Common myeloid progenitor, CD34-positive (primary cell): Measurements from ENCODE around the gene SNORC.

Source experiments
- CTCF ChIA-PET: fragments of 350-600 bp; sonication (Branson Sonifier 250); formaldehyde crosslinking; loops from one replicate; lab custom pipeline; 2021; ENCODE audit warnings: antibody characterized with exemption; lab: Charles Lee
- POLR2A ChIA-PET: fragments of 350-600 bp; sonication (Branson Sonifier 250); formaldehyde crosslinking; loops from one replicate; lab custom pipeline; 2021; ENCODE audit warnings: antibody characterized with exemption; lab: Charles Lee
- DNase-seq, 3 donors: peaks; one replicate each; pipeline versions ENCODE4 v3.0.0 to v3.0.0-alpha.2; 2013
- H3K27ac ChIP-seq, 2 experiments: 1 replicate in 1 of 2; 2 replicates in 1 of 2; pipeline ENCODE4 v1.7.0; 2013; ENCODE audit warnings: inconsistent platforms in 2 of 2, low read length in 2 of 2, mild to moderate bottlenecking in 2 of 2, low read depth in 1 of 2, moderate library complexity in 1 of 2; ENCODE audit not compliant: severe bottlenecking in 2 of 2, insufficient read depth in 1 of 2, poor library complexity in 1 of 2
- H3K27me3 ChIP-seq, 5 experiments: replicated peaks in 2 of 5; 1 replicate in 3 of 5; 2 replicates in 2 of 5; pipeline versions ENCODE4 v1.6.1 to v1.7.0; 2013; ENCODE audit warnings: low read length in 4 of 5, mild to moderate bottlenecking in 2 of 5, moderate library complexity in 2 of 5, inconsistent platforms in 1 of 5; ENCODE audit not compliant: insufficient read depth in 5 of 5, control insufficient read depth in 4 of 5
- H3K36me3 ChIP-seq, 4 experiments: 1 replicate in 2 of 4; 2 replicates in 2 of 4; pipeline versions ENCODE4 v1.6.1 to v1.7.0; 2013; ENCODE audit warnings: low read length in 3 of 4, control low read depth in 1 of 4, mild to moderate bottlenecking in 1 of 4; ENCODE audit not compliant: control insufficient read depth in 4 of 4, insufficient read depth in 4 of 4
- H3K4me1 ChIP-seq, 4 experiments: 1 replicate in 3 of 4; 2 replicates in 1 of 4; pipeline versions ENCODE4 v1.6.1 to v1.7.1; 2013; ENCODE audit warnings: low read length in 3 of 4, mild to moderate bottlenecking in 3 of 4, control low read depth in 1 of 4, inconsistent platforms in 1 of 4, moderate library complexity in 1 of 4; ENCODE audit not compliant: control insufficient read depth in 4 of 4, insufficient read depth in 4 of 4; ENCODE audit errors: control extremely low read depth in 1 of 4
- H3K4me3 ChIP-seq, 7 experiments: 1 replicate in 4 of 7; 2 replicates in 3 of 7; pipeline versions ENCODE4 v1.5.1 to v1.7.0; 2013; ENCODE audit warnings: mild to moderate bottlenecking in 7 of 7, low read length in 6 of 7, moderate library complexity in 6 of 7, inconsistent platforms in 2 of 7, low read depth in 2 of 7, control low read depth in 1 of 7; ENCODE audit not compliant: insufficient read depth in 4 of 7, control insufficient read depth in 1 of 7; ENCODE audit errors: extremely low read depth in 1 of 7
- H3K9me3 ChIP-seq, 5 experiments: 1 replicate in 4 of 5; 2 replicates in 1 of 5; pipeline versions ENCODE4 v1.6.1 to v1.7.1; 2013; ENCODE audit warnings: low read length in 4 of 5, mild to moderate bottlenecking in 2 of 5, inconsistent platforms in 1 of 5, low read depth in 1 of 5, moderate library complexity in 1 of 5; ENCODE audit not compliant: control insufficient read depth in 4 of 5, insufficient read depth in 2 of 5; ENCODE audit errors: control extremely low read depth in 1 of 5
- WGBS: methylation state at CpG from one replicate; pipeline ENCODE4 v1.1.5; 2013; ENCODE audit not compliant: insufficient coverage; 5-methylcytosine and 5-hydroxymethylcytosine counted together

SNORC gene

DNA sequence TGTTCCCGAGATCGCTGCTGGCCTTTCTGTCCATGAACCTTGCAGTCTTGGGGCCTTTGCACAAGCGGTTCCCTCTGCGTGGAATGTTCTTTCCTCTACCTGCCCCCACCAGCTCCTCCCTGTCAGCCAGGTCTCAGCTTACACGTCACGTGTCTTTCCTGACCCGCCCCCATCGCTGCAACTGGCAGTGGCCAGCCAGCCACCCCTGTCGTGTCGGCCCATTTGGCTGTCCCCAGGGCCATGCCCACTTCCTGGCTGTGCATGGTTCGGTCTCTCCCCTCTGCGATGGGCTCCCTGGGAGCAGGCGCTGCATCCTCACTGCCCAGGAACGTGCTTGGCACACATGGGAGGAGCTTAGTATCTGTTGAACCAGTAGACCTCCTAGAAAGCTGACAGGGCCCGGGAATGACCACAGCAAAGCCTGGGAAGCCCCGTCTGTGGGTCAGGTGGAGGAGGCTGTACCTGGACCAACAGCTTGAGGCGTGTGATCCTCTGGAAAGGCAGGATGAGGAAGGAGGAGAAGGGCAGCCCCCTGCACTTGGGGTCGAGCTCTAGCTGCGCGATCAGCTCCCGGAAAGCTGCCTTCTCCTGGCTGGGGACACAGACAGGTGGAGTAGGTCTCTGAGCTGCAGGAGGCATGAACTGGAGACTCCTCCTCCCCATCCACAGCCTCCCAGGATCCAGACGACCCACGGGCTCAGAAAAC, 21.0 kb downstream of the SNORC start:
- H3K36me3 ChIP-seq = no peaks in the 10 kb centered on the region
- ChIA-PET POLR2A (no interaction called here), CTCF (no interaction called here)
- WGBS = 26% methylated on average over 18 of the region's 23 CpGs
- peaks cover 0 to 8% (median 3%) of the 10 kb centered on the region in 4 experiments for H3K4me1 ChIP-seq
- peak overlapping the region in 2 of 7 experiments; percentile 32 to 43 for H3K4me3 ChIP-seq
- H3K27me3 ChIP-seq = peaks cover 0 to 2% (median 0%) of the 10 kb centered on the region in 5 experiments
- H3K9me3 ChIP-seq = no peaks in the 10 kb centered on the region
- H3K27ac ChIP-seq = no peak overlapping the region
- no peak for DNase-seq

DNA sequence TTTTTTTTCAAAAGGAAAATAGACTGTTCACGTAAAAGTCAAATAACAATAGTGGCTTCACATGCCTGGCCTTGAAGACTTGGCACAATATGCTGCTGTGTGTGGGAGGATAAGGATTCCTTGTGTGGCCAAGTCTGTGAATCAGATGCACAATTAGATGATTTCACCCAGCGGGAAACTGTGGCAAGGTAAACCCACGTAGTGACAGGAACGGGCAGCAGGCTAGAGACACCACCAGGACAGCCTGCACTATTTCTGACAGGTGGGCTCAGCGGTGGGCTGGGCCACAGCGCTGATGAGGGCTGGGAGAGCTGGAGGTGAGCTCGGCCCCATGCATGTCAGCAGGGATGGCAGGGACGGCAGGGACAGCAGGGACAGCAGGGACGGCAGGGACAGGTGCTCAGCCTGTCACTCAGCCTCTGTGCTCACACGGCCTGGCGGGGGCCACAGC, 21.6 kb downstream of the SNORC start:
- Histone ChIP-seq H3K4me3 (no peak overlapping the region), H3K27me3 (peaks cover 0 to 2% (median 0%) of the 10 kb centered on the region in 5 experiments), H3K27ac (no peak overlapping the region), H3K9me3 (no peaks in the 10 kb centered on the region), H3K4me1 (peaks cover 0 to 8% (median 3%) of the 10 kb centered on the region in 4 experiments), H3K36me3 (no peaks in the 10 kb centered on the region)
- ChIA-PET POLR2A (no interaction called here), CTCF (no interaction called here)
- WGBS = 90% methylated on average over 10 of the region's 11 CpGs
- DNase-seq = no peak

DNA sequence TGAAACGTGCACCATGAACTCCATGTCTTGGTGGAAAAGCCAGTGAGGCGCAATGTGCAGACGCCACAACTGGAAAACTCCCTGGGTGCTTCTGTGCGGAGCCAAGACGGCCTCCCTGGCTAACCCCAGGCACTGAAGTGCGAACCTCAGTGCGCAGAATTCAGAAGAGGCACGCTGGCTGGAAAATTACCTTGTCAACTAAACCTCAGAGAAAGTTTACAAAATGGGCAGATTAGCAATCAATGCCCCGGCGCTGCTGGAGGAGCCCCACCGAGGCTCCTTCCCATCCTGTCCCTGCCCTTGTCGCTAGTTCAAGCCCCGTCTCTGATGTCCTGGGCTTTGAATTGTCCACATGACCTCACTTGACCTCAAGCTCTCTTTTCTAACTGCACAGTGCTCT, 22.2 kb downstream of the SNORC start:
- no peaks in the 10 kb centered on the region for H3K36me3 ChIP-seq
- no peaks in the 10 kb centered on the region for H3K9me3 ChIP-seq
- peaks cover 0 to 8% (median 3%) of the 10 kb centered on the region in 4 experiments for H3K4me1 ChIP-seq
- no peak for DNase-seq
- H3K27me3 ChIP-seq = peaks cover 0 to 2% (median 0%) of the 10 kb centered on the region in 5 experiments
- CTCF ChIA-PET = no interaction called here
- H3K27ac ChIP-seq = no peak overlapping the region
- H3K4me3 ChIP-seq = no peak overlapping the region
- WGBS = 96% methylated on average over 13 of the region's 13 CpGs
- POLR2A ChIA-PET = no interaction called here

DNA sequence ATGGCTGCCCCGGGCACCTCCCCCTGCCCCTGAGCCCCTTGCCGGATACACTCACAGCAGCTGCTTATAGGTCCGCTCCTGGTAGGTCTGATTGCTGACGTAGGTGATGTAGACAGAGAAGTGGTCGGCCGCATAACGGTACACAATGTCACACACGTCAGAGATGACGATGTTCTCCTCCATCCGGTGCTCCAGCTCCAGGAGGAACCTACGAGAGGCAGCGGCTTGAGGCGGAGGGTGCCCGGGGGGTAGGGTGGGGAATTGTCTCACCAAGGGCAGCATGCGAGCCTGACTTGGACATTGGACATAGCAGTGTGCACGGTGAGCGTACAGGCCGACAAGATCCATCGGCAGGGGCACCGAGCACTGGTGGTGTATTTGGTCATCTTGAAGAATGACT, 22.8 kb downstream of the SNORC start:
- ChIA-PET CTCF (no interaction called here), POLR2A (no interaction called here)
- Histone ChIP-seq H3K27ac (no peak overlapping the region), H3K36me3 (no peaks in the 10 kb centered on the region), H3K27me3 (peaks cover 0 to 2% (median 0%) of the 10 kb centered on the region in 5 experiments), H3K4me1 (peaks cover 0 to 8% (median 3%) of the 10 kb centered on the region in 4 experiments), H3K9me3 (no peaks in the 10 kb centered on the region), H3K4me3 (no peak overlapping the region)
- DNase-seq = no peak
- WGBS = 95% methylated on average over 20 of the region's 20 CpGs

DNA sequence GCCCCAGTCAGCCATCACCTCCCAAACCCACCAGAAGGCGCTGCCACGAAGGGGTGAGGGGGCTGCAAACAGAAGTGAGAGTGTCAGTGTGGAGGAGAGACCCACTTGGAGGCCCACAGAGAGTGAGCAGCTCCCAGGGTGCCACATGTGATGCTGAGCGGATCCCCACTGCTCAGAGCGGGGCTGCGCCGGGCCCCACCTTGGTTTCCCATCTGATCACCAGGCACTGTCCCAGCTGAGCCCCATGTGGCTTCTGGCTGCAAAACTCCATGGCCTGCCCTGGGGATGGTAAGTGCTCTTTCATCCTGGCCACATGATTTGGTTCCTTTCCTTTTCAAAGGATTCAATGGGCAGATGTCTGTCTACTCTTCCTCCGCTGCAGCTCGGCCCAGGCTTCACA, 23.8 kb downstream of the SNORC start:
- no peak for DNase-seq
- Histone ChIP-seq H3K4me3 (no peak overlapping the region), H3K27ac (no peak overlapping the region), H3K9me3 (no peaks in the 10 kb centered on the region), H3K36me3 (no peaks in the 10 kb centered on the region), H3K4me1 (peaks cover 0 to 8% (median 3%) of the 10 kb centered on the region in 4 experiments), H3K27me3 (peaks cover 0 to 2% (median 0%) of the 10 kb centered on the region in 5 experiments)
- 92% methylated on average over 6 of the region's 8 CpGs for WGBS
- ChIA-PET CTCF (interaction anchor here (0.9 kb wide), 1 partner anchor 43 kb away, joined by 3 read pairs; no protein-coding TSS in a partner anchor), POLR2A (no interaction called here)

DNA sequence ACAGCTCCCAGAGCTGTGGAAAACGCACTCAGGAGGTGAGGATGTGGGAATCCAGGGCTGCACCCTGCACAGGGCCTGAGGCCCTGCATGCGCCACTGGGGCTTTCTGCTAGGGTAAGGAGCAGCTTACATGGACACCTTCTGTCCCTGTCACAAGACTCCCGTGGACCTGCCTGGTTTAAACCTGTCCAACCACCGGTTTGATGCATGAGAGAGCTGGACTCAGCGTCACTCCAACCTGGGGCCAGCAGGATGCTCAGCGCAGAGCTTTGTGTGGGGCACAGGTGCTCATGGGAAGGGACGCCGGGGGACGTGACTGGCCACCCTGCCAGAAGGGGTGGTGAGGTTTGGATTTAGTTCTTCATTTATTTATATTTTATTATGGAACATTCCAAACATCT, 24.2 kb downstream of the SNORC start:
- Histone ChIP-seq H3K36me3 (no peaks in the 10 kb centered on the region), H3K27me3 (peaks cover 0 to 2% (median 0%) of the 10 kb centered on the region in 5 experiments), H3K4me3 (no peak overlapping the region), H3K9me3 (no peaks in the 10 kb centered on the region), H3K4me1 (peaks cover 0 to 8% (median 3%) of the 10 kb centered on the region in 4 experiments), H3K27ac (no peak overlapping the region)
- ChIA-PET POLR2A (no interaction called here), CTCF (interaction anchor here (0.9 to 1.6 kb wide), 2 partner anchors 39 to 43 kb away, joined by 3 read pairs; no protein-coding TSS in a partner anchor)
- no peak for DNase-seq
- 96% methylated on average over 5 of the region's 9 CpGs for WGBS

DNA sequence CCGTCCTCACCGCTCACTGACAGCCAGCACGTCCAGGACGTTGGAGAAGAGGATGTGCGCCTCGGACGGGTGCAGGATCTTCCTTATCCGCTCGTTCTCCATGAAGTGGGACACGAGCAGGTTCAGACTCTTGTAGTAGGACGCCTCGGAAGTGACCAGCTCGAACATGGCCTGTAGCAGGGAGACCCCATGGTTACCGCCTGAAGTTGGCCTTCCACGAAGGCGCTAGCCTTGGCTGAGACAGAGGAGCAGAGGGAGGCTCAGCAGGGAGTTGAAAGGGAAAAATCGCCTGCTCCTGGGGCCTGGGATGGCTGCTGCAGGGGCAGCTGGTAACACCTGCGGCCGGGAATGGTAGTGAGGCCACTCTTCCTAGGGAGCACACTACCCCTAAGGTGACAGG, 24.7 kb downstream of the SNORC start:
- CTCF ChIA-PET = interaction anchor here (1.6 kb wide), 1 partner anchor 39 kb away, joined by 3 read pairs; no protein-coding TSS in a partner anchor
- no peak for DNase-seq
- WGBS = 98% methylated on average over 19 of the region's 19 CpGs

More for the DNA sequence above, 24.7 kb downstream of the SNORC start:
- Histone ChIP-seq H3K27me3 (peaks cover 0 to 2% (median 0%) of the 10 kb centered on the region in 5 experiments), H3K4me1 (peaks cover 0 to 8% (median 3%) of the 10 kb centered on the region in 4 experiments), H3K27ac (no peak overlapping the region), H3K9me3 (no peaks in the 10 kb centered on the region), H3K4me3 (no peak overlapping the region), H3K36me3 (no peaks in the 10 kb centered on the region)
- POLR2A ChIA-PET = no interaction called here
